NB4 (cell line): ENCODE measurements around the gene ITPK1.

ENCODE experiments used
- DNase-seq: peaks from one replicate; pipeline ENCODE4 v3.0.0; 2010; ENCODE audit warnings: low read depth
- H3K4me3 ChIP-seq: one replicate; pipeline ENCODE4 v1.5.1; 2011; ENCODE audit warnings: mild to moderate bottlenecking, low read depth, low read length, moderate library complexity
- MYC ChIP-seq: IDR thresholded peaks from 2 replicates; pipeline ENCODE4 v1.6.1; 2011; ENCODE audit warnings: low read depth, low read length
- POLR2A ChIP-seq: IDR thresholded peaks from 2 replicates; pipeline ENCODE4 v1.6.1; 2011; ENCODE audit warnings: mild to moderate bottlenecking; ENCODE audit not compliant: insufficient read length; ENCODE audit errors: extremely low read depth
- TF ChIP-seq, protein P1 (sequence below): IDR thresholded peaks from 2 replicates; pipeline ENCODE4 v1.6.1; 2011; ENCODE audit warnings: low read depth, low read length
- TF ChIP-seq, protein P2 (sequence below): IDR thresholded peaks from one replicate; pipeline ENCODE4 v1.5.1; 2012; ENCODE audit warnings: low read depth, low read length

Gene ITPK1

DNA sequence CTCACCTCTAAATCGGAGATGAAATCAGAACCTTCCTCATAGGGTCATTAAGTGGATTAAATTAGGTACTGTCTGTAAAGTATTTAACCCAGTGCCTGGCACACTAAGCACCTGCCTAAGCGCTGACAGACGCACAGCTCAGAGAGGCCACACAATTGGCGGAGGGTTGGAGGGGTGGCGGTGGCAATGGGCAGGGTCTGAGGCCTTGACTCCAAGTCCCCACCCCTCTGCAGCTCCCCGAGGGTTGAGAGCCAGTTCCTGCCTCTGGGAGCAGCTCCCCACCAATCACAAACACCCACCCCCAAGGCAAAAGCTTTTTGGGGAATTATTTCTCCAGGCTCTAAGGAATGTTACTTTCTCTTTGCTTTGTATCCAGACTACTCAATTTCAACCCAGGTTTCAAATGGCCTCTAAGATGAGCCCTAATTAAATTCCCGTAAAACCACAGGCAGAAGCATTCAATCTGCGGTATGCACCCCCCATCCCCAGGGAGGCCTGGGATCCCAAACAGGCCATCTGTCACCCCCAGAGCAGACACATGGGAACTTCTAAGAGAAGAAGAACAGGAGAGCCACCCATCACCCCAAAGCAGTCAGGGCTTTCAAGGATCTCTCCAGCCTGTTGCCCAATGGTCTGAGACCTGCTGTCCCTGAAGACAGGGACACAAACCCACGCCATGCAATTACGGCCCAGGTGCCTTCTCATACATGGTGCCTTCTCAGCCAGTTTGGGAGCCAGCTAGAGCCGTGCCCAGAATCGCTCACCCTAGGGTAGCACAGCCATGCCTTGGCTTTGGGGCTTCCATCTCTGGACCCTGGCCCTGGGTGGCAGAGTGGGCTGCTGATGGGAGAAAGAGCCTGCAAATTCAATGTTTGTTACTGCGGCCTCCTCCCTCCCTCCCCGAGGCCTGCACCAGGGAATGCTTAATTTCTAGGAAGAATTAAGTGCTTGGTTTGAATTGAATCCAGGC, 126.7 kb downstream of the ITPK1 start:
- no peak for DNase-seq
- no peak overlapping the region for H3K4me3 ChIP-seq
- TF ChIP-seq, protein P1, sequence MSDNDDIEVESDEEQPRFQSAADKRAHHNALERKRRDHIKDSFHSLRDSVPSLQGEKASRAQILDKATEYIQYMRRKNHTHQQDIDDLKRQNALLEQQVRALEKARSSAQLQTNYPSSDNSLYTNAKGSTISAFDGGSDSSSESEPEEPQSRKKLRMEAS: no peak
- TF ChIP-seq, protein P2, sequence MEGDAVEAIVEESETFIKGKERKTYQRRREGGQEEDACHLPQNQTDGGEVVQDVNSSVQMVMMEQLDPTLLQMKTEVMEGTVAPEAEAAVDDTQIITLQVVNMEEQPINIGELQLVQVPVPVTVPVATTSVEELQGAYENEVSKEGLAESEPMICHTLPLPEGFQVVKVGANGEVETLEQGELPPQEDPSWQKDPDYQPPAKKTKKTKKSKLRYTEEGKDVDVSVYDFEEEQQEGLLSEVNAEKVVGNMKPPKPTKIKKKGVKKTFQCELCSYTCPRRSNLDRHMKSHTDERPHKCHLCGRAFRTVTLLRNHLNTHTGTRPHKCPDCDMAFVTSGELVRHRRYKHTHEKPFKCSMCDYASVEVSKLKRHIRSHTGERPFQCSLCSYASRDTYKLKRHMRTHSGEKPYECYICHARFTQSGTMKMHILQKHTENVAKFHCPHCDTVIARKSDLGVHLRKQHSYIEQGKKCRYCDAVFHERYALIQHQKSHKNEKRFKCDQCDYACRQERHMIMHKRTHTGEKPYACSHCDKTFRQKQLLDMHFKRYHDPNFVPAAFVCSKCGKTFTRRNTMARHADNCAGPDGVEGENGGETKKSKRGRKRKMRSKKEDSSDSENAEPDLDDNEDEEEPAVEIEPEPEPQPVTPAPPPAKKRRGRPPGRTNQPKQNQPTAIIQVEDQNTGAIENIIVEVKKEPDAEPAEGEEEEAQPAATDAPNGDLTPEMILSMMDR: no peak
- TF ChIP-seq MYC (no peak), POLR2A (no peak)

DNA sequence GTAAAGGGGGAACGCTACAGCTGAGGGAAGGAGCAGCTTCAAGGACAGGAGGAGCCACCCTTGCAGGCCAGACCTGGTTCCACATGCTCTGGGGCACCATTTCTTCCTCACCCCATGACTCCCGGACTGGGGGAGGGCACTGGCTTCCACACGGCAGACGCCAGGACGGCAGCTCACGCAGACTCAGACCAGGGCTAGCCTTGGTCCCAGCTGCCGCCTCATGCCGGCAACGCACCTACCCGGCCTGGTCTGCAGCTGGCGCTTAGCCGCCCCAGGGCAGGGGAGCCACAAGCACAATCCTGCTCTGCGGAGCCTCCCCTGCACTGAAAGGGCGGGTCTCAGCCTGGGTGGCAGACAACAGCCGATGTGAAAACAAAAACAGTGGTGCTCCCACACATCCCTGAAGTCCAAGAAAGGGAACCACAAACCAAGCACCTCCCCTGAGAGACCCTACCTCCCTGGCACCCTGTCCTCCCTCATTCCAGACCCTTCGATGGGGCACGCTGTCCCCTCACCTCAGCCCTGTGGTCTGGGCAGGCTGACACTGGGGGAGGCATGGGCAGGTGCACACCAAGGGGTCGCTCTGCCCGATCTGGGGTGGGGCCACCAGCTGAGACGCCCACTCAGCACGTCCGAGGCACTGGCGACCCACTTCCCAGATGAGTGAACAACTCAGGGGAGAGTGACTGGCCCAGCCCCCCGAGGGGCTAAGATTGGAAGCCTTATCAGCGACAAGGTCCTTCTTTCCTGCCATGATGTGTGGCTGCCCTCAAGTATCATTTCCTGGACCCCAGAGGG, 127.8 kb downstream of the ITPK1 start:
- DNase-seq: no peak
- TF ChIP-seq, protein P2: no peak
- TF ChIP-seq, protein P1: no peak
- TF ChIP-seq MYC (no peak), POLR2A (no peak)
- no peak overlapping the region for H3K4me3 ChIP-seq

DNA sequence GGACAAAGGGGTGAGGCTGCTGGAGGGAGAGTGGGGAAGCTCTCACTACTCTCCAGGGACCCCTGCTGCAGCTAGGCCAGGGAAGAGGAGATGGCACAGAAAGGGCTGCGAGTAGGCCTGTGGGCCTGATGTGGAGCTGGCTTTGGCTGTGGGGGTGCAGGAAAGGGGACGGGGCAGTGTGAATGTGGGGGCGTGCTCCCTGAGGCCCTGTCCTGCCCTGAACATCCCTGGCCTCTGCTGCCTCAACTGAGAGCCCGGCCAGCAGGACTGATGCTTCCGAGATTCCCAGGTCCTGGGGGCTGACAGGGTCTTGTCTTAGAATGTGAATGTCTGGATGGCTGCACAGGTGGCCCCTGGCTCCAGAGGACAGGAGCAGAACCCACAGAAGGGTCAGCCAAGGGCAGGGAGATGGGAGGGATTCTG, 128.6 kb downstream of the ITPK1 start:
- no peak for DNase-seq
- TF ChIP-seq, protein P1: no peak
- TF ChIP-seq MYC (no peak), POLR2A (no peak)
- TF ChIP-seq, protein P2: no peak
- H3K4me3 ChIP-seq: no peak overlapping the region

DNA sequence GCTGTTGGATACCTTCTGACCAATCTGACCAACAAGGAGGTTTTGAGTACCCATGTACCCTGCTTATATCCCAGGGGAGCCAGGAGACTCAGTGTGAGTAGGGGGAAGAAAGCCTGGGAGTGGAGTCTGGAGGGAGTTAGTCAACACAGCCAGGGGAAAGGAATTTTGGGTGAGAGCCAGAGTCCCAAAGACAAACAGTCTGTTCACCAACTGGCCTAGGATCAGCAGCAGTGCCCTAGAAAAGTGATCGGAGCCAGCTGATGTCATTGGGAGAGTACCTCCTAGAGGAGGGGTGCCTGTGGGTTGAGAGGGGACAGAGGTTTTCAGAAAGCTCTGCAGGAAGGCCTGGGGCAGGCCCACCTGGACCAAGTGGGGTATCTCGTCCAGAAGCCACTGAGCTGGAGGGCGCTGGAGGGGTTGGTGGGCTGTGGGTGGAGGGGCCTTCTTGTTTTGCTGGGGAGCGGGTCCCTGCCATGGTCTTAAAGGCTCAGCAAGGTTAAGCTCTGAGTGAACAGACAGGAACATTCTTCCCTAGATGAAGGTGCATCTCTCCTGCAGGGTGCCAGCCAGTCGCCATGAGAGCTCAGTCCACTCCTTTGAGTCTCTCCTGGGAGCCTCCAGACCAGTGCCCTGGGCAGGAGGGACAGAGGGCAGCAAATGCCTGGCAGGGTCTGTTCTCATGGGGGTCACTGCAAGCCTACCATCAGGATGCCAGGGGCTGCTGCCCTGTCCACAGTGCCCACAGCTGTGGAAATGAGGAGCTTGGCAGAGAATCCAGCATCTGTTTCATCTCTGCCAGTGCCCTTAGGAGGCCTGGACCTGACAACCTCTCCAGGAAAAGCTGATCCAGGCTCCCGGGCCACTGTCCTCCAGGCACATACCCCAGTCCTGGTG, 129.2 kb downstream of the ITPK1 start:
- DNase-seq: no peak
- TF ChIP-seq POLR2A: no peak
- TF ChIP-seq, protein P2: no peak
- TF ChIP-seq MYC: no peak

DNA sequence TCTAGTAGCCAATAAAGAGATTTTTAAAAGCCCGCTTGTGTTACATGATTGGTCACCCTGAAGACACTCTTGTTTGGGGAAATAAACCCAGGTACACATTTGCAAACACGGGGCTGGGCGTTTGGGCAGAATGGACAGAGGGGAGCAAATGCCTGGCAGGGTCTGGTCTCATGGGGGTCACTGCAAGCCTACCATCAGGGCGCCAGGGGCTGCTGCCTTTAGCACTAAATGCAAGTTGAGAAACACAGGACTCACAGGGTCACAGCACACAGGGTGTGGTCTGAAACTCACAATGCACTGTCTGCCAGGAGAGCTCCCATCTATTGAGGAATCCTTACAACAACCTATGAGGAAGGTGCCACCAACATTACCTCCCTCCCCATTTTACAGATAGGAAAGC, 130.2 kb downstream of the ITPK1 start:
- H3K4me3 ChIP-seq: no peak overlapping the region
- DNase-seq: no peak
- no peak for TF ChIP-seq MYC
- TF ChIP-seq, protein P1: no peak
- no peak for TF ChIP-seq POLR2A
- TF ChIP-seq, protein P2: no peak

More for the DNA sequence above, 129.2 kb downstream of the ITPK1 start:
- no peak overlapping the region for H3K4me3 ChIP-seq
